Left lung (tissue), 10 donors: ENCODE data around the gene PSMA7. TPM values are rescaled to one million over a fixed set of nuclear protein-coding genes. Genes with fewer than 3 reads are reported as not detected.

Experiments
- ATAC-seq: fragments of 200-7000 bp; cut with Tn5 transposase; one replicate; pipeline ENCODE4 v1.9.1; 2020; ENCODE audit warnings: moderate library complexity
- DNase-seq, 4 donors: peaks; one replicate each; pipeline ENCODE4 v3.0.0-alpha.2; 2013 to 2020
- H3K27ac ChIP-seq, 2 donors: fragments of 200-600 bp; sonication (generic) in 1 of 2; one replicate each; pipeline versions ENCODE4 v1.5.0 to v1.8.0; 2020 to 2021
- H3K27me3 ChIP-seq, 2 donors: fragments of 200-600 bp; sonication (generic) in 1 of 2; one replicate each; pipeline versions ENCODE4 v1.5.0 to v1.8.0; 2020 to 2021
- H3K36me3 ChIP-seq, 2 donors: fragments of 200-600 bp; sonication (generic) in 1 of 2; one replicate each; pipeline versions ENCODE4 v1.5.0 to v1.8.0; 2020 to 2021
- H3K4me1 ChIP-seq, 2 donors: fragments of 200-600 bp; one replicate each; pipeline ENCODE4 v1.8.0; 2021
- H3K4me3 ChIP-seq, 2 donors: fragments of 200-600 bp; sonication (generic) in 1 of 2; one replicate each; pipeline versions ENCODE4 v1.5.0 to v1.8.0; 2020 to 2021; ENCODE audit warnings: mild to moderate bottlenecking in 1 of 2
- H3K9me3 ChIP-seq, 2 donors: fragments of 200-600 bp; sonication (generic) in 1 of 2; one replicate each; pipeline versions ENCODE4 v1.5.0 to v1.8.0; 2020 to 2021
- CTCF ChIP-seq, 2 donors: fragments of 200-600 bp; sonication (generic) in 1 of 2; IDR thresholded peaks; one replicate each; pipeline versions ENCODE4 v1.5.0 to v1.8.0; 2021; ENCODE audit warnings: antibody characterized with exemption in 2 of 2
- intact Hi-C, 2 donors: fragments of 100-400 bp; cut with DNase I; formaldehyde crosslinking; loops; one replicate each; pipeline versions ENCODE4 v1.11.2 to v1.14.2; 2022
- polyA plus RNA-seq, 6 donors: library from polyadenylated mRNA; unstranded; fragments of 120-200 nt; gene quantifications; one replicate each; pipeline ENCODE4 v1.2.1, GENCODE V29; 2013; ENCODE audit not compliant: insufficient read length in 6 of 6
- total RNA-seq, 2 donors: library from RNA; stranded (reverse); fragmentation: NEBNext Ultra II Directional; extraction: Animal tissue kit (Norgen Biotek cat#: 25700); gene quantifications; one replicate each; pipeline ENCODE4 v1.2.1, GENCODE V29; 2021
- donor health status: DM: no; HTN: yes; CAD: no.
- donor health status: DM: no; HTN: no; CAD: no.

The PSMA7 gene
- total and polyA plus RNA-seq, 8 donors: 150 to 296 (median 173) TPM

- Histone ChIP-seq H3K4me1 (peaks cover 8 to 36% of the 10 kb centered on the region in 2 donors), H3K36me3 (peaks cover 0 to under 1% of the 10 kb centered on the region in 2 donors), H3K27me3 (no peaks in the 10 kb centered on the region), H3K9me3 (no peaks in the 10 kb centered on the region), H3K27ac (no peak overlapping the region), H3K4me3 (no peak overlapping the region)
- ATAC-seq: no peak
- intact Hi-C loops: no loop called here
- peak in 1 of 4 donors; percentile 56 for DNase-seq
- TF ChIP-seq CTCF (IDR thresholded peaks at IDR 0.05): no peak
These were observed 3.9 kb upstream of the PSMA7 start for GRCh38 chr20:62147125-62147524.

- H3K27ac ChIP-seq: no peak overlapping the region
- ATAC-seq: no peak
- peaks cover 8 to 45% of the 10 kb centered on the region in 2 donors for H3K4me1 ChIP-seq
- no peak overlapping the region for H3K4me3 ChIP-seq
- no peaks in the 10 kb centered on the region for H3K9me3 ChIP-seq
- intact Hi-C loops: no loop called here
- H3K27me3 ChIP-seq: no peaks in the 10 kb centered on the region
- TF ChIP-seq CTCF (IDR thresholded peaks at IDR 0.05): no peak
- no peak for DNase-seq
- no peaks in the 10 kb centered on the region for H3K36me3 ChIP-seq
These were observed 3.0 kb upstream of the PSMA7 start for GRCh38 chr20:62146019-62146755.

- no peaks in the 10 kb centered on the region for H3K9me3 ChIP-seq
- no peaks in the 10 kb centered on the region for H3K27me3 ChIP-seq
- no peak overlapping the region for H3K4me3 ChIP-seq
- intact Hi-C loops: no loop called here
- ATAC-seq (no peak), DNase-seq (no peak)
- peaks cover 0 to 3% of the 10 kb centered on the region in 2 donors for H3K36me3 ChIP-seq
- no peak for TF ChIP-seq CTCF (IDR thresholded peaks at IDR 0.05)
- H3K4me1 ChIP-seq: peaks cover 14 to 50% of the 10 kb centered on the region in 2 donors
- no peak overlapping the region for H3K27ac ChIP-seq
These were observed 2.5 kb upstream of the PSMA7 start for GRCh38 chr20:62145688-62146018.

- Histone ChIP-seq H3K9me3 (no peaks in the 10 kb centered on the region), H3K36me3 (peaks cover 0 to 18% of the 10 kb centered on the region in 2 donors), H3K27ac (peak overlapping the region; percentile 77 to 94), H3K4me3 (peak overlapping the region; percentile 56 to 88), H3K27me3 (no peaks in the 10 kb centered on the region), H3K4me1 (peaks cover 14 to 52% of the 10 kb centered on the region in 2 donors)
- DNase-seq (peak; percentile 50 to 91 (median 65)), ATAC-seq (peak; percentile 57)
- intact Hi-C loops: no loop called here
- TF ChIP-seq CTCF (IDR thresholded peaks at IDR 0.05): no peak
These were observed 997 bp upstream of the PSMA7 start for GRCh38 chr20:62143957-62144825.
